HG02840 (cell line): ENCODE measurements around the gene PRM2.
"Not testable (repeated sequence)": the region's sequence is repeated elsewhere in the genome, so short reads cannot be mapped to it uniquely, and the experiment has no call there.

ENCODE experiments used
- ATAC-seq: cut with Tn5 transposase; IDR thresholded peaks from one replicate; pipeline ENCODE4 v1.9.1; 2021; ENCODE audit warnings: mild to moderate bottlenecking, moderate library complexity, moderate number of reproducible peaks; ENCODE audit not compliant: unreplicated experiment, low FRiP score

Gene PRM2

GRCh38 chr16:11307639-11308492 is 31.6 kb upstream of the PRM2 start:
- no peak for ATAC-seq

- ATAC-seq = no peak
Observed at GRCh38 chr16:11306997-11307638, 30.8 kb upstream of the PRM2 start.

- ATAC-seq = no peak
Observed at GRCh38 chr16:11306381-11306780, 30.1 kb upstream of the PRM2 start.

GRCh38 chr16:11303405-11304138 is 27.3 kb upstream of the PRM2 start:
- no peak for ATAC-seq

- ATAC-seq = no peak
Observed at GRCh38 chr16:11302977-11303376, 26.7 kb upstream of the PRM2 start.

GRCh38 chr16:11301645-11302501 is 25.6 kb upstream of the PRM2 start:
- no peak for ATAC-seq

- ATAC-seq = no peak
Observed at GRCh38 chr16:11300560-11300892, 24.2 kb upstream of the PRM2 start.

- ATAC-seq = no peak
Observed at GRCh38 chr16:11299865-11300559, 23.7 kb upstream of the PRM2 start.

- ATAC-seq = not testable (repeated sequence)
Observed at GRCh38 chr16:11298950-11299547, 22.8 kb upstream of the PRM2 start.

GRCh38 chr16:11298143-11298900 is 22.0 kb upstream of the PRM2 start:
- ATAC-seq = no peak

GRCh38 chr16:11297492-11298142 is 21.3 kb upstream of the PRM2 start:
- peak; percentile 51 for ATAC-seq

- ATAC-seq = no peak
Observed at GRCh38 chr16:11296706-11297491, 20.6 kb upstream of the PRM2 start.

GRCh38 chr16:11296351-11296705 is 20.0 kb upstream of the PRM2 start:
- no peak for ATAC-seq

- ATAC-seq = no peak
Observed at GRCh38 chr16:11295672-11296071, 19.4 kb upstream of the PRM2 start.

GRCh38 chr16:11292076-11292748 is 15.9 kb upstream of the PRM2 start:
- no peak for ATAC-seq

GRCh38 chr16:11291091-11291703 is 14.9 kb upstream of the PRM2 start:
- no peak for ATAC-seq
